Hepatocyte (in vitro differentiated cells): ENCODE measurements around the gene ARHGAP12. TPM values are rescaled to one million over a fixed set of nuclear protein-coding genes. Genes with fewer than 3 reads are reported as not detected.

Experiments
- DNase-seq: peaks from one replicate; pipeline ENCODE4 v3.0.0-alpha.2; 2016; ENCODE audit warnings: low spot score
- H2AFZ ChIP-seq: fragments of 200-600 bp; sonication (generic); 2 replicates; pipeline ENCODE4 v1.6.0; 2016; ENCODE audit warnings: antibody characterized with exemption, mild to moderate bottlenecking
- H3K27ac ChIP-seq: fragments of 200-600 bp; sonication (generic); 2 replicates; pipeline ENCODE4 v1.5.1; 2016; ENCODE audit warnings: mild to moderate bottlenecking
- H3K27me3 ChIP-seq: fragments of 200-600 bp; sonication (generic); 2 replicates; pipeline ENCODE4 v1.6.1; 2016
- H3K36me3 ChIP-seq: fragments of 200-600 bp; sonication (generic); replicated peaks from 2 replicates; pipeline ENCODE4 v1.5.1; 2016; ENCODE audit warnings: low read depth; ENCODE audit not compliant: insufficient read depth
- H3K4me1 ChIP-seq: fragments of 200-600 bp; sonication (generic); 2 replicates; pipeline ENCODE4 v1.5.1; 2016; ENCODE audit warnings: mild to moderate bottlenecking, moderate library complexity; ENCODE audit not compliant: insufficient read depth
- H3K4me2 ChIP-seq: fragments of 200-600 bp; sonication (generic); 2 replicates; pipeline ENCODE4 v1.6.0; 2016
- H3K4me3 ChIP-seq: fragments of 200-600 bp; sonication (generic); 2 replicates; pipeline ENCODE4 v1.5.1; 2016; ENCODE audit warnings: mild to moderate bottlenecking
- H3K79me2 ChIP-seq: fragments of 200-600 bp; sonication (generic); 2 replicates; pipeline ENCODE4 v1.6.0; 2017; ENCODE audit warnings: mild to moderate bottlenecking
- H3K9me2 ChIP-seq: fragments of 200-600 bp; sonication (generic); replicated peaks from 2 replicates; pipeline ENCODE4 v1.6.0; 2017; ENCODE audit warnings: mild to moderate bottlenecking; ENCODE audit not compliant: insufficient read depth
- H3K9me3 ChIP-seq: fragments of 200-600 bp; sonication (generic); 2 replicates; pipeline ENCODE4 v1.5.1; 2016; ENCODE audit warnings: low read depth, mild to moderate bottlenecking
- H4K20me1 ChIP-seq: fragments of 200-600 bp; sonication (generic); 2 replicates; pipeline ENCODE4 v1.6.0; 2016; ENCODE audit warnings: mild to moderate bottlenecking; ENCODE audit not compliant: insufficient read depth, poor library complexity, severe bottlenecking
- CTCF ChIP-seq: fragments of 200-600 bp; sonication (generic); IDR thresholded peaks from 2 replicates; pipeline ENCODE4 v1.5.1; 2016; ENCODE audit warnings: antibody characterized with exemption, mild to moderate bottlenecking; ENCODE audit not compliant: poor library complexity
- EZH2 ChIP-seq: fragments of 200-600 bp; sonication (generic); IDR thresholded peaks from 2 replicates; pipeline ENCODE4 v1.6.1; 2016; ENCODE audit warnings: antibody characterized with exemption, mild to moderate bottlenecking, borderline replicate concordance
- EZH2phosphoT487 ChIP-seq: fragments of 200-600 bp; sonication (generic); IDR thresholded peaks from one replicate; pipeline ENCODE4 v1.6.1; 2018; ENCODE audit warnings: antibody characterized with exemption, mild to moderate bottlenecking, low read depth, moderate library complexity; ENCODE audit not compliant: unreplicated experiment, severe bottlenecking
- WGBS: methylation state at CpG from one replicate; pipeline ENCODE4 v1.1.6; 2016; ENCODE audit warnings: low lambda C conversion rate; ENCODE audit errors: missing lambda C conversion rate; 5-methylcytosine and 5-hydroxymethylcytosine counted together
- polyA plus RNA-seq: library from polyadenylated mRNA; unstranded; fragments of >200 nt; fragmentation: Nextera tagmentation; extraction: Ambion mirVana; gene quantifications from 2 replicates; pipeline ENCODE4 v1.2.1, GENCODE V29; 2016
- total RNA-seq: library from RNA; depleted of rRNA; stranded (reverse); fragments of >200 nt; gene quantifications from 2 replicates; pipeline ENCODE4 v1.2.3, GENCODE V29; 2014

The ARHGAP12 gene
- total and polyA plus RNA-seq, 2 experiments from 2014 or later, result 16.4 to 55.6 TPM

GRCh38 chr10:31944071-31944433 is 15.4 kb upstream of the ARHGAP12 start:
- 84% methylated on average over 3 of the region's 3 CpGs for WGBS
- Histone ChIP-seq H4K20me1 (no peaks in the 10 kb centered on the region), H3K4me3 (no peak overlapping the region), H3K9me3 (no peaks in the 10 kb centered on the region), H3K27ac (peak overlapping the region; percentile 91), H3K4me2 (no peak overlapping the region), H3K9me2 (no peaks in the 10 kb centered on the region), H3K79me2 (no peaks in the 10 kb centered on the region), H2AFZ (no peak overlapping the region), H3K4me1 (peaks cover 27% of the 10 kb centered on the region), H3K36me3 (no peaks in the 10 kb centered on the region), H3K27me3 (no peaks in the 10 kb centered on the region)
- DNase-seq, result no peak
- no peak for TF ChIP-seq EZH2phosphoT487
- TF ChIP-seq EZH2, result no peak
- no peak for TF ChIP-seq CTCF

- WGBS, result 48% methylated on average over 4 of the region's 4 CpGs
- H3K27me3 ChIP-seq, result no peaks in the 10 kb centered on the region
- H2AFZ ChIP-seq, result no peak overlapping the region
- peak overlapping the region; percentile 52 for H3K4me2 ChIP-seq
- no peaks in the 10 kb centered on the region for H3K36me3 ChIP-seq
- no peak overlapping the region for H3K4me3 ChIP-seq
- no peaks in the 10 kb centered on the region for H3K9me2 ChIP-seq
- no peaks in the 10 kb centered on the region for H3K9me3 ChIP-seq
- DNase-seq, result peak; percentile 69
- H4K20me1 ChIP-seq, result no peaks in the 10 kb centered on the region
- no peak for TF ChIP-seq CTCF
- no peak for TF ChIP-seq EZH2
- no peak for TF ChIP-seq EZH2phosphoT487
- H3K27ac ChIP-seq, result peak overlapping the region; percentile 91
- H3K79me2 ChIP-seq, result no peaks in the 10 kb centered on the region
- peaks cover 25% of the 10 kb centered on the region for H3K4me1 ChIP-seq
Measured at GRCh38 chr10:31942892-31943291, 14.3 kb upstream of the ARHGAP12 start.

GRCh38 chr10:31942435-31942834 is 13.8 kb upstream of the ARHGAP12 start:
- DNase-seq, result no peak
- Histone ChIP-seq H3K27me3 (no peaks in the 10 kb centered on the region), H2AFZ (no peak overlapping the region), H3K9me3 (no peaks in the 10 kb centered on the region), H3K4me1 (peaks cover 22% of the 10 kb centered on the region), H3K4me3 (no peak overlapping the region), H3K27ac (peak overlapping the region; percentile 78), H3K4me2 (peak overlapping the region; percentile 52), H3K36me3 (no peaks in the 10 kb centered on the region), H4K20me1 (no peaks in the 10 kb centered on the region), H3K79me2 (no peaks in the 10 kb centered on the region), H3K9me2 (no peaks in the 10 kb centered on the region)
- no peak for TF ChIP-seq EZH2phosphoT487
- TF ChIP-seq CTCF, result no peak
- WGBS, result 95% methylated on average over 1 of the region's 1 CpG
